Regular cardiac myocyte (primary cell): ENCODE data around the gene IDH3A. TPM values are rescaled to one million over a fixed set of nuclear protein-coding genes. Genes with fewer than 3 reads are reported as not detected.

Experiments used
- total RNA-seq: library from RNA; depleted of rRNA; stranded (reverse); fragments of >200 nt; gene quantifications from 2 replicates; pipeline ENCODE4 v1.2.3, GENCODE V29; 2014

Gene IDH3A
- 27.6 and 81.1 TPM in 2 replicates for total RNA-seq

GRCh38 chr15:78149068-78149804, at the start of gene IDH3A:
TSS of gene IDH3A (plus strand) at chr15:78149362. CDS start at chr15:78149404, 42 bp downstream.

GRCh38 chr15:78131295-78132061, 17.7 kb upstream of the IDH3A start, which contains the start of gene CIB2:
TSS of gene CIB2 (minus strand) at chr15:78131445. CDS start at chr15:78131215, 230 bp downstream.

Other genes with a start within 250 kb of the IDH3A start
- gene TBC1D2B, start 71.7 kb upstream of the IDH3A start, total RNA-seq, result 28.6 and 46.5 TPM in 2 replicates
- not detected in 2 replicates for gene SH2D7, start 56.8 kb upstream of the IDH3A start, total RNA-seq
- 1.7 and 1.9 TPM in 2 replicates for gene CIB2, start 17.9 kb upstream of the IDH3A start, total RNA-seq
- under 0.01 TPM in 1 of 2 replicates, not detected in the other for gene ACSBG1, start 85.2 kb downstream of the IDH3A start, total RNA-seq
- gene DNAJA4, start 115.2 kb downstream of the IDH3A start, total RNA-seq, result 3.4 and 4.8 TPM in 2 replicates
- gene SKIC8, start 150.2 kb downstream of the IDH3A start, total RNA-seq, result 62.6 and 120 TPM in 2 replicates
- not detected in 2 replicates for gene CRABP1, start 191.0 kb downstream of the IDH3A start, total RNA-seq